GM21447 (cell line): ENCODE results near the gene ZNF148.

Experiments
- ATAC-seq: cut with Tn5 transposase; IDR thresholded peaks from one replicate; pipeline ENCODE4 v1.9.1; 2021; ENCODE audit not compliant: unreplicated experiment

ZNF148 gene

GRCh38 chr3:125229707-125230106 is 145.4 kb downstream of the ZNF148 start:
- no peak for ATAC-seq

- no peak for ATAC-seq
These were observed 146.0 kb downstream of the ZNF148 start for GRCh38 chr3:125229168-125229567.

- no peak for ATAC-seq
These were observed 153.3 kb downstream of the ZNF148 start for GRCh38 chr3:125221831-125222230.

- no peak for ATAC-seq
These were observed 154.2 kb downstream of the ZNF148 start for GRCh38 chr3:125220727-125221429.

GRCh38 chr3:125220183-125220582 is 154.9 kb downstream of the ZNF148 start:
- ATAC-seq = no peak

- no peak for ATAC-seq
These were observed 155.8 kb downstream of the ZNF148 start for GRCh38 chr3:125219261-125219701.

- no peak for ATAC-seq
These were observed 160.4 kb downstream of the ZNF148 start for GRCh38 chr3:125214738-125215137.

GRCh38 chr3:125213946-125214542 is 161.1 kb downstream of the ZNF148 start:
- no peak for ATAC-seq

GRCh38 chr3:125213364-125213755 is 161.8 kb downstream of the ZNF148 start:
- no peak for ATAC-seq

GRCh38 chr3:125212509-125213363 is 162.4 kb downstream of the ZNF148 start, which contains the start of gene SLC12A8:
SLC12A8 (minus strand) TSS chr3:125212748; CDS start chr3:125211349, 1,399 bp downstream.
- no peak for ATAC-seq

- ATAC-seq = no peak
These were observed 163.0 kb downstream of the ZNF148 start for GRCh38 chr3:125212091-125212508.

- ATAC-seq = no peak
These were observed 163.5 kb downstream of the ZNF148 start for GRCh38 chr3:125211523-125212090.

GRCh38 chr3:125207949-125208568 is 167.1 kb downstream of the ZNF148 start:
- no peak for ATAC-seq

GRCh38 chr3:125207507-125207906 is 167.6 kb downstream of the ZNF148 start:
- no peak for ATAC-seq

GRCh38 chr3:125206934-125207333 is 168.2 kb downstream of the ZNF148 start:
- no peak for ATAC-seq

GRCh38 chr3:125203731-125204130 is 171.4 kb downstream of the ZNF148 start:
- ATAC-seq = no peak

- no peak for ATAC-seq
These were observed 172.9 kb downstream of the ZNF148 start for GRCh38 chr3:125202197-125202596.

GRCh38 chr3:125200731-125201139 is 174.4 kb downstream of the ZNF148 start:
- ATAC-seq = peak; percentile 73

GRCh38 chr3:125194849-125195601 is 180.1 kb downstream of the ZNF148 start:
- no peak for ATAC-seq
